AG04449 (cell line): ENCODE measurements around the gene DHDH.
"Not testable (repeated sequence)": the region's sequence is repeated elsewhere in the genome, so short reads cannot be mapped to it uniquely, and the experiment has no call there.

Experiments used
- CTCF ChIA-PET: fragments of 350-600 bp; formaldehyde crosslinking; extraction: SDS; loops from one replicate; lab custom pipeline; 2021; ENCODE audit warnings: antibody characterized with exemption; lab: Yijun Ruan, JAX
- POLR2A ChIA-PET: fragments of 400-600, 350-600 bp; formaldehyde crosslinking; extraction: SDS; loops from one replicate; lab custom pipeline; 2020; ENCODE audit warnings: antibody characterized with exemption, inconsistent platforms; lab: Yijun Ruan, JAX
- DNase-seq: peaks from one replicate; pipeline ENCODE4 v3.0.0-alpha.2; 2010; ENCODE audit warnings: low read depth, low spot score
- H3K4me3 ChIP-seq: 2 replicates; pipeline ENCODE4 v1.5.1; 2011; ENCODE audit warnings: low read depth, mild to moderate bottlenecking, control low read depth, low read length
- CTCF ChIP-seq: IDR thresholded peaks from one replicate; pipeline ENCODE4 v1.5.1; 2011; ENCODE audit warnings: mild to moderate bottlenecking, moderate library complexity, low read length, control low read depth, inconsistent platforms; ENCODE audit not compliant: insufficient read depth; ENCODE audit errors: missing control alignments

The DHDH gene

GRCh38 chr19:48933382-48933932 lies at the start of gene DHDH:
Gene DHDH, plus strand, starts transcription at chr19:48933699. Its CDS starts 23 bp downstream, at chr19:48933722.
- no peak for DNase-seq
- no peak for TF ChIP-seq CTCF
- H3K4me3 ChIP-seq, result peak within 1 kb of the TSS; percentile 65
- ChIA-PET POLR2A (no interaction called here), CTCF (interaction anchor here (0.9 to 1.0 kb wide), 2 partner anchors 60 to 91 kb away, joined by 3 read pairs; partner anchors contain the start of genes GYS1 and RUVBL2)

GRCh38 chr19:48883726-48884125 lies 49.8 kb upstream of the DHDH start:
- DNase-seq, result no peak
- POLR2A ChIA-PET, result interaction anchor here (1.4 kb wide), 1 partner anchor 83 kb away, joined by 4 read pairs; no protein-coding TSS in a partner anchor
- no peak for TF ChIP-seq CTCF
- CTCF ChIA-PET, result no interaction called here
- H3K4me3 ChIP-seq, result no peak overlapping the region

GRCh38 chr19:48887861-48888612 lies 45.5 kb upstream of the DHDH start:
- CTCF ChIA-PET, result no interaction called here
- no peak overlapping the region for H3K4me3 ChIP-seq
- DNase-seq, result no peak
- POLR2A ChIA-PET, result no interaction called here
- TF ChIP-seq CTCF, result no peak

- DNase-seq, H3K4me3 ChIP-seq, CTCF ChIA-PET, POLR2A ChIA-PET: not testable (repeated sequence)
Measured at GRCh38 chr19:48889496-48889895, 44.0 kb upstream of the DHDH start.

- ChIA-PET CTCF (no interaction called here), POLR2A (no interaction called here)
- no peak for DNase-seq
- TF ChIP-seq CTCF, result no peak
- H3K4me3 ChIP-seq, result no peak overlapping the region
Measured at GRCh38 chr19:48890551-48890950, 42.9 kb upstream of the DHDH start.

- no peak overlapping the region for H3K4me3 ChIP-seq
- DNase-seq, result no peak
- POLR2A ChIA-PET, result no interaction called here
- CTCF ChIA-PET, result interaction anchor here (1.4 kb wide), 1 partner anchor 15 kb away, joined by 3 read pairs; no protein-coding TSS in a partner anchor
- no peak for TF ChIP-seq CTCF
Measured at GRCh38 chr19:48895226-48895625, 38.3 kb upstream of the DHDH start.
